Glomerular visceral epithelial cell (primary cell): ENCODE measurements around the gene ADIPOR1.
"Not testable (repeated sequence)": the region's sequence is repeated elsewhere in the genome, so short reads cannot be mapped to it uniquely, and the experiment has no call there.

Experiments
- DNase-seq: peaks from one replicate; pipeline ENCODE4 v3.0.0-alpha.2; 2016; ENCODE audit errors: extremely low spot score

ADIPOR1 gene

DNA sequence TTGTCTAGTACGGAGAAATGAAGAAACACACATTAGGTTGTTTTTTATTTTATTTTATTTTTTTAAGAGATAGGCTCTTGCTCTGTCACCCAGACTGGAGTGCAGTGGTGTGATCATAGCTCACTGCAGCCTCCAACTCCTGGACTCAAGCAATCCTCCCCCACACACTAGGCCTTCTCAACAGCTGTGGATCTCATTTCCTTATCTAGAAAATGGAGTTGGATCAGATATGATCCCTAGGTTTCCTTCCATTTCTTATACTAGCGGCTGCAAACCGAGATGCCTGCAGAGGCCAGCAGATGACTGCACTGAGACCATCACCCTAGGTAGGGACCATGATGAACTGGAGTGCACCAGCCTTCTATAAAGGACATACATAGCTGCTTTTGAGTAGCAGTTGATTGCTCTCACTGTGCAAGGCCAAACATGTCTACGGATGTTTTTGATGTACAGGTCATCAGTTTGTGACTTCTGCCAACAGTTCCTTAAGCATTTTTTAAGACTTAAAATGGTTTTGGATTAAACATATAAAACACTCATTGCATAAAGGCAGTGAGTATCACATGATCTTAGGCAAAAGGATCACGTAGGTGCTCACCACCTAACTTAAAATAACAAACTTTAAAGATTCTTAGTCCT is 19.7 kb downstream of the ADIPOR1 start:
- no peak for DNase-seq

GRCh38 chr1:202936409-202936808 is 21.7 kb downstream of the ADIPOR1 start:
- not testable (repeated sequence) for DNase-seq

- no peak for DNase-seq
Observed at GRCh38 chr1:202935844-202936243, 22.3 kb downstream of the ADIPOR1 start.

GRCh38 chr1:202934755-202935154 is 23.4 kb downstream of the ADIPOR1 start:
- DNase-seq: no peak

GRCh38 chr1:202932476-202932875 is 25.6 kb downstream of the ADIPOR1 start:
- no peak for DNase-seq

DNA sequence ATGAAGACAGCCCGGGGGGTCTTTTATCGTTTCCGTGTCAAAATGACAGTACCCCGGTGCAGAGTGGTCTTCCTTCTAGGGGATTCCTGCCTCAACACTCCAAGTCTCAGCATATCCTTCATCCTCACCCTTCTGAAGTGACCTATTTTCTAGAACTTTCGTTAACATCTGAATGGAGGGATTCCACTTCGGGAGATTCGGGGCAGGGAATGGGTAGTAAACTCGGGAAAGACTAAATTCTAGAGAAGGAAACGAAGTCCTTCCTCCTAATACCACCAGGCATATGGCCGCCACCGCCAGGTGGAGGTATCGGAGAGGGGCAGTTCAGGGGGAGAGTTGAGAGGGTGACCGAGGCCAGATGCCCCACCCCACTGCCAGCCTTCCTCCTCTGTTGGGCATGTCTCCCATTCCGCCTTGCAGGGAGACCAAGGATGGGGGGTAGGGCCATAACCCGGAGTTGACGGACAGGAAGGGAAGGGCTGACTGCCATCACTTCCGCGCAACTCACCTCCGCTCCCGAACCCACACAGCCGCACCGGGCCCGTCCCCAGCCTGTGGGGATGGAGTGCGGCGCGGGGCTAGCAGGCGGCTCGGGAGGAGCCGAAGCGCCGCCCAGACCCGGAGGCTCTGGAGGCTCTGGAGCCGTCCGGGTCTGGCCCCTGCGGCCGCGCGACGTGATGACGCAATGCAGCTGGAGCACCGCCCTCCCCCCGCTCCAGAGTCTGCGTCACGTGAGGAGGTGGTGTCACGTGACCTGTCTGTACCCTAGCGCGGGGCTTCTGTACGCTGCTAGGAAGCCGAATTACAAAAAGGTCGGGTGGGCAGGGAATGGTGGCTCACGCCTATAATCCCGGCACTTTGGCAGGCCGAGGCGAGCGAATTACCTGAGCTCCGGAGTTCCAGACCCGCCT is 31.3 kb downstream of the ADIPOR1 start, which contains the start of gene KLHL12:
Gene KLHL12 (minus strand): TSS at position 654 of the 911 bp plus-strand sequence. CDS start 2,072 bp downstream, outside the sequence.
- DNase-seq: peak; percentile 98

- no peak for DNase-seq
Observed at GRCh38 chr1:202923533-202923932, 34.6 kb downstream of the ADIPOR1 start.

DNA sequence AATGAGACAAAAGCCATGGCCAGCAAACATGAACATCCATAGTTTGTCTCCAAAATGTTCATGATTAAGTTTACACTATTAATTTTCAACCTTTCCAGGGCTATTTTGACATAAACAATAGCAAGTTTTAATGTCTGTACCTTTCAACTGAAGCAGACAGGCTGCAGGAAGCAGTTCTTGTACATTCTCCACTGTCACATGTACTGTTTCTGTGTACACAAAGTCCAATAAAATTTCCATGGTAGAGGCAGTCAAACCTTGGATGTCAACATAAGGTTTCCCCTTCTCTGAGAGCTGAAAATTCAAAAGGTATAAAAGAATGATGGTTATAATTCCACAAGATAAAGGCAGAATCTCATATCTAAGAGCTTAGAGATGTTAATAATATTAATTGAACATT is 38.5 kb downstream of the ADIPOR1 start:
- no peak for DNase-seq

DNA sequence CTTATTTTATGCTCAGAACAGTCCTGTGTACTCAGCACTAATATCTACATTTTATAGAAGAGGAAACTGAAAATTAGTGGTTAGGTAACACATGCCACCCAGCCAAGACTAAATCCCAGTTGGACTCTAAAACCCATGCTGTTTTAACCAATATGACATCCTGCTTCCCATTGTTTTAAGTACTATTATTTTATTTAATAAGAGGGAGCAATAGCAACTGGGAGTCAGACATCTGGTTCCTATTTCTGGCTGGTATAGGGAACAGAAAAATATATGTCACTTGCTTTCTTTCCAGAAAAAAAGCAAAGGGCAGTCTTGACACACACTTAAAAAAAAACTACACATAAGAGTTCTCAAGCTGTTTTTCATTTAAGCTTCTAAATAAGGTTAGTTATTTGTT is 43.0 kb downstream of the ADIPOR1 start:
- DNase-seq: no peak

- not testable (repeated sequence) for DNase-seq
Observed at GRCh38 chr1:202912476-202912875, 45.6 kb downstream of the ADIPOR1 start.

- no peak for DNase-seq
Observed at GRCh38 chr1:202909494-202909893, 48.6 kb downstream of the ADIPOR1 start.

GRCh38 chr1:202908998-202909397 is 49.1 kb downstream of the ADIPOR1 start:
- no peak for DNase-seq

GRCh38 chr1:202905331-202905730 is 52.8 kb downstream of the ADIPOR1 start:
- no peak for DNase-seq

GRCh38 chr1:202903808-202904207 is 54.3 kb downstream of the ADIPOR1 start:
- DNase-seq: not testable (repeated sequence)

DNA sequence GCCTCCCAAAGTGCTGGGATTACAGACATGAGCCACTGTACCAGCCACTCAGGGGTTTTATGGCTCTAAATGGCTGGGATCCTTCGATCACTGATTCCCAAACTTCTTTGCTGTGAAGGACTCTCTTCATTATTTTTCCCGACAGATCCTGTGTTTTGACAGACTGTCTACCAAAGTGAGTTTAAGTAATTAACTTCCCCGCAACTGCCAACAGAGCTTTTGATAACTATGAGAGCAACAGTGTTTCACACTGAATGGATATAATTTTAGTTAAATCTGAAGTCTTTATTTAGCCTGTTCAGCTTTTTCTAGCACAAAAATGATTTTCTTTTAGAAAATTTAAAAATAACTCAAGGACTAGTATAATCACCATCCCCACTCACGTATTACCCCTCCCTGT is 56.6 kb downstream of the ADIPOR1 start:
- no peak for DNase-seq

DNA sequence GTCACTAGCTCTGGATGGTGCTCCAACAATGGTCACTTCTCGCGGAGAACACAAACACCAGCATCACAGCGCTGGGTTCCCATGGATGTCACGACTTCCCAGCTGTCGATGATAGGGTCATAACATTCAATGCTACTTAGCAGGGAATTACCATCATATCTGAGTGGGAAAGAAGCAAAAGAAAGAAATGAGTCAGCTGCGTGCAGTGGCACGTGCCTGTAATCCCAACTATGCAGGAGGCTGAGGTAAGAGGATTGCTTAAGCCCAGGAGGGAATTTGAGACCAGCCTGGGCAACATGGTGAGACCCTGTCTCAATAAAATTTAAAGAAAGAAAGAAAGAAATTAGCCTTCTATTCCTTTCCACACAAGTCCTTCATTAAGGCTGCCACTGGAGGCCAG is 65.6 kb downstream of the ADIPOR1 start:
- no peak for DNase-seq
